Measurements from ENCODE around the gene CCR9.

The CCR9 gene

GRCh38 chr3:45892161-45892560, 5.8 kb downstream of the CCR9 start:
- H3K9me3 ChIP-seq (ENCODE audit: control extremely low read depth in 1 of 5, control insufficient read depth in 4 of 5, insufficient read depth in 2 of 5, low read depth in 1 of 5, low read length in 4 of 5), result no peaks in the 10 kb centered on the region
- WGBS (ENCODE audit: insufficient coverage), result no CpG with 5 or more reads among the region's 1 CpG
- CTCF ChIA-PET, result no interaction called here
- no peaks in the 10 kb centered on the region for H3K36me3 ChIP-seq (ENCODE audit: control insufficient read depth in 4 of 4, insufficient read depth in 4 of 4, low read length in 3 of 4)
- H3K4me1 ChIP-seq (ENCODE audit: control extremely low read depth in 1 of 4, control insufficient read depth in 4 of 4, insufficient read depth in 4 of 4, low read length in 3 of 4), result peaks cover 18 to 41% (median 30%) of the 10 kb centered on the region in 4 experiments
- H3K27ac ChIP-seq (ENCODE audit: insufficient read depth in 1 of 2, low read depth in 1 of 2, low read length in 2 of 2, poor library complexity in 1 of 2, severe bottlenecking in 2 of 2), result no peak overlapping the region
- H3K4me3 ChIP-seq (ENCODE audit: control insufficient read depth in 1 of 7, extremely low read depth in 1 of 7, insufficient read depth in 4 of 7, low read depth in 2 of 7, low read length in 6 of 7), result no peak overlapping the region
- no peak for DNase-seq
- no peaks in the 10 kb centered on the region for H3K27me3 ChIP-seq (replicated peaks in 2 of 5; ENCODE audit: control insufficient read depth in 4 of 5, insufficient read depth in 5 of 5, low read length in 4 of 5)
- POLR2A ChIA-PET, result no interaction called here

GRCh38 chr3:45894015-45894414, 7.7 kb downstream of the CCR9 start:
- CTCF ChIA-PET, result interaction anchor here (0.9 to 2.7 kb wide), 4 partner anchors 11 to 48 kb away, joined by 3 to 9 read pairs (median 3); no protein-coding TSS in a partner anchor
- DNase-seq, result peak in 2 of 3 donors; percentile 49 to 64
- Histone ChIP-seq H3K9me3 (ENCODE audit: control extremely low read depth in 1 of 5, control insufficient read depth in 4 of 5, insufficient read depth in 2 of 5, low read depth in 1 of 5, low read length in 4 of 5) (no peaks in the 10 kb centered on the region), H3K27me3 (replicated peaks in 2 of 5; ENCODE audit: control insufficient read depth in 4 of 5, insufficient read depth in 5 of 5, low read length in 4 of 5) (no peaks in the 10 kb centered on the region), H3K27ac (ENCODE audit: insufficient read depth in 1 of 2, low read depth in 1 of 2, low read length in 2 of 2, poor library complexity in 1 of 2, severe bottlenecking in 2 of 2) (no peak overlapping the region), H3K4me1 (ENCODE audit: control extremely low read depth in 1 of 4, control insufficient read depth in 4 of 4, insufficient read depth in 4 of 4, low read length in 3 of 4) (peaks cover 12 to 38% (median 30%) of the 10 kb centered on the region in 4 experiments), H3K4me3 (ENCODE audit: control insufficient read depth in 1 of 7, extremely low read depth in 1 of 7, insufficient read depth in 4 of 7, low read depth in 2 of 7, low read length in 6 of 7) (peak overlapping the region in 2 of 7 experiments; percentile 23 to 43), H3K36me3 (ENCODE audit: control insufficient read depth in 4 of 4, insufficient read depth in 4 of 4, low read length in 3 of 4) (no peaks in the 10 kb centered on the region)
- WGBS (ENCODE audit: insufficient coverage), result 14% methylated on average over 3 of the region's 6 CpGs
- POLR2A ChIA-PET, result no interaction called here

- no peak overlapping the region for H3K27ac ChIP-seq (ENCODE audit: insufficient read depth in 1 of 2, low read depth in 1 of 2, low read length in 2 of 2, poor library complexity in 1 of 2, severe bottlenecking in 2 of 2)
- H3K9me3 ChIP-seq (ENCODE audit: control extremely low read depth in 1 of 5, control insufficient read depth in 4 of 5, insufficient read depth in 2 of 5, low read depth in 1 of 5, low read length in 4 of 5), result no peaks in the 10 kb centered on the region
- no peak for DNase-seq
- H3K4me1 ChIP-seq (ENCODE audit: control extremely low read depth in 1 of 4, control insufficient read depth in 4 of 4, insufficient read depth in 4 of 4, low read length in 3 of 4), result peaks cover 7 to 27% (median 21%) of the 10 kb centered on the region in 4 experiments
- POLR2A ChIA-PET, result interaction anchor here (0.6 kb wide), 1 partner anchor 279 kb away, joined by 3 read pairs; no protein-coding TSS in a partner anchor
- no peaks in the 10 kb centered on the region for H3K36me3 ChIP-seq (ENCODE audit: control insufficient read depth in 4 of 4, insufficient read depth in 4 of 4, low read length in 3 of 4)
- CTCF ChIA-PET, result interaction anchor here (0.7 to 2.7 kb wide), 4 partner anchors 9 to 463 kb away, joined by 3 to 9 read pairs (median 3); no protein-coding TSS in a partner anchor
- WGBS (ENCODE audit: insufficient coverage), result 93% methylated on average over 2 of the region's 5 CpGs
- no peak overlapping the region for H3K4me3 ChIP-seq (ENCODE audit: control insufficient read depth in 1 of 7, extremely low read depth in 1 of 7, insufficient read depth in 4 of 7, low read depth in 2 of 7, low read length in 6 of 7)
- H3K27me3 ChIP-seq (replicated peaks in 2 of 5; ENCODE audit: control insufficient read depth in 4 of 5, insufficient read depth in 5 of 5, low read length in 4 of 5), result no peaks in the 10 kb centered on the region
These were observed 9.5 kb downstream of the CCR9 start for GRCh38 chr3:45895686-45896468.

DNA sequence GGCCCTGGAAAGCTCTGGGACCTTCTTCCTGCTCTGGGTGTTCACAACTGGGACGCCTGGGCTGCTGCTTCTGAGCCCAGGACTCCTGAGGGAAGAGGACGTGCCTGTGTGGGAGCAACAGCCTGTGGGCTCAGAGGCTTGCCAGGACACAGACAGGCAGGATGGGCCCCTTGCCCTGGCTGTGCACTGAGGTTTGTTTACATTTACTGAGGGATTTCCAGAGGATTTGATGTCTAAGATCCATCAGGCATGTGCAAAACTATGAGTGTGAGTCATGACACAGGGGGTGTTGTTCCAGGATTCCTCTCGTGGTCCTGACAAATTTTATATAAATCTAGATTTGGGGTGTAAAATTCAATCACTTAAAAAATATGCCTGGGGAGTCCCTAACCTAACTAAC, 10.6 kb downstream of the CCR9 start:
- Histone ChIP-seq H3K27me3 (replicated peaks in 2 of 5; ENCODE audit: control insufficient read depth in 4 of 5, insufficient read depth in 5 of 5, low read length in 4 of 5) (no peaks in the 10 kb centered on the region), H3K27ac (ENCODE audit: insufficient read depth in 1 of 2, low read depth in 1 of 2, low read length in 2 of 2, poor library complexity in 1 of 2, severe bottlenecking in 2 of 2) (no peak overlapping the region), H3K4me3 (ENCODE audit: control insufficient read depth in 1 of 7, extremely low read depth in 1 of 7, insufficient read depth in 4 of 7, low read depth in 2 of 7, low read length in 6 of 7) (no peak overlapping the region), H3K9me3 (ENCODE audit: control extremely low read depth in 1 of 5, control insufficient read depth in 4 of 5, insufficient read depth in 2 of 5, low read depth in 1 of 5, low read length in 4 of 5) (no peaks in the 10 kb centered on the region), H3K36me3 (ENCODE audit: control insufficient read depth in 4 of 4, insufficient read depth in 4 of 4, low read length in 3 of 4) (no peaks in the 10 kb centered on the region), H3K4me1 (ENCODE audit: control extremely low read depth in 1 of 4, control insufficient read depth in 4 of 4, insufficient read depth in 4 of 4, low read length in 3 of 4) (peaks cover 7 to 26% (median 21%) of the 10 kb centered on the region in 4 experiments)
- DNase-seq, result no peak
- WGBS (ENCODE audit: insufficient coverage), result 100% methylated on average over 1 of the region's 3 CpGs
- POLR2A ChIA-PET, result no interaction called here
- CTCF ChIA-PET, result interaction anchor here (0.7 kb wide), 1 partner anchor 464 kb away, joined by 3 read pairs; no protein-coding TSS in a partner anchor

GRCh38 chr3:45904931-45905330, 18.6 kb downstream of the CCR9 start:
- Histone ChIP-seq H3K36me3 (ENCODE audit: control insufficient read depth in 4 of 4, insufficient read depth in 4 of 4, low read length in 3 of 4) (no peaks in the 10 kb centered on the region), H3K4me3 (ENCODE audit: control insufficient read depth in 1 of 7, extremely low read depth in 1 of 7, insufficient read depth in 4 of 7, low read depth in 2 of 7, low read length in 6 of 7) (no peak overlapping the region), H3K27me3 (replicated peaks in 2 of 5; ENCODE audit: control insufficient read depth in 4 of 5, insufficient read depth in 5 of 5, low read length in 4 of 5) (no peaks in the 10 kb centered on the region), H3K4me1 (ENCODE audit: control extremely low read depth in 1 of 4, control insufficient read depth in 4 of 4, insufficient read depth in 4 of 4, low read length in 3 of 4) (peaks cover 0 to 3% (median 0%) of the 10 kb centered on the region in 4 experiments), H3K9me3 (ENCODE audit: control extremely low read depth in 1 of 5, control insufficient read depth in 4 of 5, insufficient read depth in 2 of 5, low read depth in 1 of 5, low read length in 4 of 5) (peaks cover 0 to 7% (median 0%) of the 10 kb centered on the region in 5 experiments), H3K27ac (ENCODE audit: insufficient read depth in 1 of 2, low read depth in 1 of 2, low read length in 2 of 2, poor library complexity in 1 of 2, severe bottlenecking in 2 of 2) (no peak overlapping the region)
- ChIA-PET POLR2A (no interaction called here), CTCF (interaction anchor here (0.6 to 2.0 kb wide), 5 partner anchors 11 to 641 kb away, joined by 3 to 9 read pairs (median 3); no protein-coding TSS in a partner anchor)
- peak in 2 of 3 donors; percentile 56 to 66 for DNase-seq
- WGBS (ENCODE audit: insufficient coverage), result 96% methylated on average over 2 of the region's 3 CpGs

DNA sequence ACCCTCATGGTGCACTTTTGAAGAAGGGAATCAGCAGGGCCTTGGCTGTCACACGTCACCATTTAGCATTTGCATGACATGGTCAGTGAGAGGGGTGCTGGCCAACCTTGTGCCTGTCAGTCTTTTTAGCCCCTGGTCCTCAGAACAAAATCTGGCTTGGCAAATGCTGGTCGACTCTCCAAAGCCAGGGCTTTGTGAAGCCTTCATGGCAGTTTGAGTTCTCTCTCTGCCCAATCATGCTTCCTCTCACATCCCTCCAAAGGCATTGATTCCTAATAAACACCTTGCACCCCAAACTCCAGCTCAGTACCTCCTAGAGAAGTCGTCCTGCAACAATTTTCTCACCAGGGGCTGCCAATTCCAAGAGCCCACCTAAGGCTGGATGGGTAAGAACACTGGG, 19.4 kb downstream of the CCR9 start:
- DNase-seq, result no peak
- CTCF ChIA-PET, result interaction anchor here (0.9 to 3.4 kb wide), 3 partner anchors 12 to 70 kb away, joined by 3 to 15 read pairs (median 9); no protein-coding TSS in a partner anchor
- Histone ChIP-seq H3K27ac (ENCODE audit: insufficient read depth in 1 of 2, low read depth in 1 of 2, low read length in 2 of 2, poor library complexity in 1 of 2, severe bottlenecking in 2 of 2) (no peak overlapping the region), H3K4me3 (ENCODE audit: control insufficient read depth in 1 of 7, extremely low read depth in 1 of 7, insufficient read depth in 4 of 7, low read depth in 2 of 7, low read length in 6 of 7) (no peak overlapping the region), H3K27me3 (replicated peaks in 2 of 5; ENCODE audit: control insufficient read depth in 4 of 5, insufficient read depth in 5 of 5, low read length in 4 of 5) (no peaks in the 10 kb centered on the region), H3K36me3 (ENCODE audit: control insufficient read depth in 4 of 4, insufficient read depth in 4 of 4, low read length in 3 of 4) (no peaks in the 10 kb centered on the region), H3K9me3 (ENCODE audit: control extremely low read depth in 1 of 5, control insufficient read depth in 4 of 5, insufficient read depth in 2 of 5, low read depth in 1 of 5, low read length in 4 of 5) (peaks cover 0 to 7% (median 0%) of the 10 kb centered on the region in 5 experiments), H3K4me1 (ENCODE audit: control extremely low read depth in 1 of 4, control insufficient read depth in 4 of 4, insufficient read depth in 4 of 4, low read length in 3 of 4) (peaks cover 0 to 3% (median 0%) of the 10 kb centered on the region in 4 experiments)
- POLR2A ChIA-PET, result no interaction called here
- WGBS (ENCODE audit: insufficient coverage), result 100% methylated on average over 3 of the region's 3 CpGs
